Fibroblast of lung (primary cell): ENCODE results near the gene TBC1D10B.
"Not testable (repeated sequence)": the region's sequence is repeated elsewhere in the genome, so short reads cannot be mapped to it uniquely, and the experiment has no call there.

ENCODE experiments used
- CTCF ChIP-seq, 2 donors: IDR thresholded peaks in 1 of 2; conservative IDR thresholded peaks in 1 of 2; 1 replicate in 1 of 2; 2 replicates in 1 of 2; pipeline ENCODE4 v1.5.1; 2011 to 2012; ENCODE audit warnings: low read length in 2 of 2, control low read depth in 1 of 2, inconsistent platforms in 1 of 2, low read depth in 1 of 2, mild to moderate bottlenecking in 1 of 2
- EZH2 ChIP-seq: IDR thresholded peaks from 2 replicates; pipeline ENCODE4 v1.5.1; 2012; ENCODE audit warnings: low read length, control low read depth, mild to moderate bottlenecking; ENCODE audit errors: missing control alignments

GRCh38 chr16:30338715-30339114 is 31.6 kb downstream of the TBC1D10B start:
- TF ChIP-seq EZH2; CTCF (conservative IDR thresholded peaks at IDR 0.05 in 1 of 2, IDR thresholded peaks at IDR 0.05 in 1 of 2; ENCODE audit: low read depth in 1 of 2, low read length in 2 of 2): not testable (repeated sequence)
